Measurements from ENCODE around the gene EXOC3.

Gene EXOC3

DNA sequence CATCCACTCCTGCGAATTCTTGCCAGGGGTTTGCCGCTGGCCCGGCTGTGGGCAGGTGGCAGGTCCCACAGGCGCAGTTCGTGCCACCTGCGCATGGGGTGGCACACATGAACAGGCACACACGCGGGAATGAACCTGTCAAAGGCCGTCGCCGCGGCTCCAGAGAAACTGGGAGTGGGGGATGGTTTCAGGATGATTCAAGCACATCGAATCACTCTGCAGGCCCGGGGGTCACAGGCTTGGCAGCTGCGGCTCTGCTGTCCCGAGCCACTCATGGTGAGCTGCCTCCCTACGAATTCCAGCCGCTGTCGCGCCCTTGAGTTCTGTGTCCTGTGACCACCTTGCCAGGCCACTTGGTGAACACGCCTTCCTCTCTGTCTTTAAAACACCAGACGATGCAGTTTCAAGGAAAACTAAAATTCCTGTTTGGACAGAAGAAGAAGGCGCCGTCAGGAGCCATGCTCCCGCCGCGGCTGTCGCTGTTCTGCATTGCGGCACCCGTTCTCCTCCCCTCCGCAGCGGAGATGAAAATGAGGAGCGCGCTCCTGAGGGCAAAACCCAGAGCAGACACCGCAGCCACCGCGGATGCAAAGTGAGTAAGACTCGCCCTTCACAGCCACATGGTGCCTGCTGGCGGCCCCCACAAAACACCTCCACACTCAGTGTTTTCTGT, 15.4 kb upstream of the EXOC3 start:
- no peak for DNase-seq

DNA sequence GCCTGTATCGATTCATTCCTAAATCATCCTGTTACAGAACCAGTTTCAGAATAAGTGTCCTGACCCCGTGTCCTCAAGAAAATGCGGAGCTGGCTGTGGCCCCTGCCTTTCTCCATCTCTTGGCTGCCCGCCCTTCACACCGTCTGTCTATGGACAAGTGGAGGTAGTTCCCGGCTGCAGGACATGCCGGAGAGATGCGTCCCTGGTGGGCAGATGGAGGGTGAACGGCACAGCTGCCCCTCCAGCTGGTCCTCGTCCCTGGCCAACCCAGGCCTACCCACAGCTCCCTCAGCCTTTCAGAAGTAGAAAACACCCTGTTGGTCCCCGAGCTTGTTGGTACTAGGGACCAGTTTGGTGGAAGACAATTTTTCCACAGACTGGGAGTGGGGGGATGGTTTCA, 14.8 kb upstream of the EXOC3 start:
- no peak for DNase-seq

DNA sequence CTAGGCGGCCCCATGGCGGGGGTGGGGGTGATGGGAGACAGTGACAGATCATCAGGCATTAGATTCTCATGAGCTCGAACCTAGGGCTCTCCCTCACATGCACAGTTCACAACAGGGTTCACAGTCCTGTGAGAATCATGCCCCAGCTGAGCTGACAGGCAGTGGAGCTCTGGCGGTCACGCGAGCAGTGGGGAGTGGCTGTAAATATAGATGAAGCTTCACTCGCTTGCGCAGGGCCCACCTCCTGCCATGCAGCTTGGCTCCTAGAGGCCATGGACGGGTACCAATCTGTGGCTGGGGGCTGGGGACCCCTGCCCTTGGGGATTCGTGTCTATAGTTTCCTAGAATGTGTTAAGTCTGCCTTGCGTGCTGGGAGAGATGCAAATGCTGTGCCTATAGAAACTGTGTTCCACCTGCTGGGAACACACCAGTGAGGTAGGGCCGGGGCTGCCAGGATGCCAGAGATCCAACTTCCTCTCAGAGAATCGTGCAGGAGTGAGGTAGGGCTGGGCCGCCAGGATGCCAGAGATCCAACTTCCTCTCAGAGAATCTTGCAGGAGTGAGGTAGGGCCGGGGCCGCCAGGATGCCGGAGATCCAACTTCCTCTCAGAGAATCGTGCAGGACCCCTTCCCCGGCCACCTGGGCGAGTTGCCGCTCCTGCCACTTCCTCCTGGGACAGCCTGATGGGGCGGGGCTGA, 14.1 kb upstream of the EXOC3 start:
- no peak for DNase-seq

DNA sequence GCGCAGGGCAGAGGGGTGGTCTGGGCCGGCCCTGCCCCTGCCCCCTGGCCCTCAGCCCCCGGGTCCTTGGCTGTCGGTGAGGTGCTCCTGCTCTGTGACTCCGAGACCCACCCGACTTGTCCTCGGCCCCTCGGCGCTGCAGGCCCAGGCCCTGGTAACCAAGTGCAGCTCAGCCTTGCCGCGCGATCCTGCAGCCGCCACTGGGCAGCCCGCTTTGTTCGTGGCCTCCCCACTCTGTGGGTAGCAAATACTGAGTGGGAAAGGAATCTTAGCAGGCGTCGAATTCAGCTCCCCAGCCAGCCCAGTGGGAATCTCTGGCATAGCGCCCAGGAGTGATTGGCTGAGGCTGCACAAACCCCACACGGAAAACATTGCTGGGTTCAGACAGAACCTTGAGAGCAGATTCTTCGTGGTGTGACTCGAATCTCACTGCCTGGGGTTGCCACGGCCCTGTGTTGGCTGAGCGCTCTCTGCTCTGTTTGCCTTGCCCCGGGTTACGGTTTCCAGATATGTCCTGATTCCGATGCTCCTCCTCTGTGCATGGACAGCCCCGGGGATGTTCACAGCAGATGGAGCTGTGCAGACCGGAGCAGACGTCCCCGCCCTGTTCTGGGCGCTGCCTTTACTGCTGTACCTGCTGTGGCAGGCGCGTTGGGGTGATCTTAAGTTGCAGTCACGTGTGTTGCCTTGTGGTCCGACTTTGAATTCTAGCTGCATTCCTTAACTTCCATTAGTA, 13.4 kb upstream of the EXOC3 start:
- DNase-seq: no peak

DNA sequence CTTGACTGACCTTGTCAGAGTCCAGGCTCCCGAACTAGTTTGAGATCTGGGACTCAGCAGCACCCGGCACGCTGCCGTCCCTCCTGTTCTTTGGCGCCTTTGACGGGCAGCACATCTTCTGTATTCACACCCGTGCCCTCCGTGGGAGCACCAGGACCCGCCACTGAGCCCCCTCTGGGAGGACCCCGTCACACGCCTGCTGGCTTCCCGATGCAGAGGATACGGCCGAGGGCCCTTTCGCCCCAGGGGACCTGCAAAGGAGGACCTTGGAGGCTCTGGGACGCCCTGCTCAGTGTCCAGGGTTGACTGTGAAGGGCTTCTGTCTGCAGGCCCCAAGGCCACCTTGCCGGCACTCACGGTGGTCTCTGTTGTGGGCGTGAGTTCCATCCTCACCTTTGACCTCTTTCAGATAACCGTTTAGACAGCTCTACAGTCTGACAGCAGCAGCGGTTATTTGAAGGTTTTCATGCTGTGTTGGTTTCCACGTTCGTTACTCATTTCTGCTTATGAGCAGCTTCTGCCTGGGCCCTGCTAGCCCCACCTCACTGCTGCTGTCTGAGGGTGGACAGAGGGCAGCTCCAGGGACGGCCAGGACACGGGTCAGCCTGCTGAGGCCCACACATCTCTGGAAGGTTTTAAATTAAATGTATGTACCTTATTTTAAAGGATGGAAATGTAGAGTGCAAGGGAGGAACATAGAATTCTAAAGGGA, 12.6 kb upstream of the EXOC3 start:
- no peak for DNase-seq

DNA sequence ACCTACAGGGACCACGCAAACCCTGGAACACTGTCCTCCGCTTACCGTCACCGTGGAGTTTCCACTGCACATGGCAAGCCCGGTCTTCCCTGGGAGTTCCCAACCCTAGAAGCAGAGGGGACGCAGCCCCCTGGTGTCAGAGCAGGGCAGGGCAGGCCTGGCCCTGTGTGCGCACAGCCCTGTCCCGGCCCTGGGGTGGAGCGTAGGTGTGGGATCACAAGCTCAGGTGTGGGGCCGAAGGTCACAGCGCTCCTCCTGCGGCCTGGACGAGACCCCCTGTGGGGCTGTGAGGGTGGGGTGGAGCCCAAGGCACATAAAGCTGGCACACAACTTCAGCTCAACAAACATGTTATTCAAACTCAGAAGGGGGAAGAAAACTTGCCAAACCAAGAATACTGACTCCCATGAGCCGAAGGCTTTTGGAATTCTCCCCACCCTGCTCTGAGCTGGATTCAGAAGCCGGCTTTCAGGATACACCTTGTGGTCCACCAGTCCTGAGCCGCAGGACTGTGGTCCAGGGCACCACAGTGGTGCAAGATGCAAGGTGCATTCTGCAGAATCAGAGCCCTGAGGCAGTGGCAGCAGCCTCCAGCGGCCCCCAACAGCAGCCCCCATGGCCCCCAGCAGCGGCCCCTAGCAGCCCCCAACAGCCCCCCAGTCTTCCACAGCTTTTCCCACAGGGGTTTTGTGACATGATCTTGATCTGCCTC, 11.8 kb upstream of the EXOC3 start:
- DNase-seq: peak; percentile 13

DNA sequence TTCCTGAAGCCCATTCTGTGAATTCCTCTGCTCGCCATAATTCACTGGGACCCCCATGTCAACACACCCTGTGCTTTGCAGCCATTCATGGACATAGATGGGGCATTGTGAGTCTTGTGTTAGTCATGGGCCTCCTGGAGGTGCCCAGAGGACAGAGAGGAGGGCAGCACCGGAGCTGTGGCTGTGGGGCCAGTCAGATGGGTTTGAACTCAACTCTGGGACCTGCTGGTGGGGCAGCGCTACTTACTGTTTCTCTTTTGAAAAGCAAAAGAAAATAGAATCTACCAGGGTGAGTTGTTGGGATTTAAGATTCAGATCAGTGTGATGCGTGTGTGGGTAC, 11.3 kb upstream of the EXOC3 start:
- no peak for DNase-seq

DNA sequence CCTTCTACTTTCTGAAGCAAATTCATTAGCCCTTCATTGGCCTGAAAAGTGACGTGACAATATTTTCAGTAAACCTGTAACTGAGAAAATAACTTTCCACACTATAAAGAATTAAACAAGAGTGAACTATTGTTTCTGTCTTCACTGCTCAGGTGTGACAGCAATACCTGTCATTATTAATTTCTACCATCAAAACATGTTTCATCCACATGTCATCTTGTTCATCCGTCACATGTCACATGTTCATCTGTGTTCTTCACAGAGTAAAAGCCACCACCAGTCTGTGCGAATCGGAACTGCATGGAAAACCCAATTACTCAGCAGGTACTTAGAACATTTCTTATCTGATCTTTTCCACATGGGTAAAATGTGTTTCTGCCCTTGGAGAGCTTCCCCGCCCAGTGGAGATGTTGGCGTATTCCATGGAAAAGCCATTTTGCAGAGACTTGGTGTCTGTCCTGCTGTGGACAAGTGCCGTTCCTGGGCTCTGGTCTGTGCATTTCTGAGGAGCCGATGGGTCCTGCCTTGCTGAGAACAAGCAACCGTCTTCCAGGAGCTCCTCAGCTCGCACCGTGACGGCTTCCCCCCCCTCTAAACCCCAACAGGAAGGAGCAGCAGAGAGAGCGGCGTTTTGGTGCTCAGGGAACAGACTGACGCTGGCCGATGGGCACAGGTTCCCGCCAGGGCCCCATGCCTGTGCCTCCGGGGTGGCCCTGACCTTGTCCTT, 10.6 kb upstream of the EXOC3 start:
- DNase-seq: no peak

DNA sequence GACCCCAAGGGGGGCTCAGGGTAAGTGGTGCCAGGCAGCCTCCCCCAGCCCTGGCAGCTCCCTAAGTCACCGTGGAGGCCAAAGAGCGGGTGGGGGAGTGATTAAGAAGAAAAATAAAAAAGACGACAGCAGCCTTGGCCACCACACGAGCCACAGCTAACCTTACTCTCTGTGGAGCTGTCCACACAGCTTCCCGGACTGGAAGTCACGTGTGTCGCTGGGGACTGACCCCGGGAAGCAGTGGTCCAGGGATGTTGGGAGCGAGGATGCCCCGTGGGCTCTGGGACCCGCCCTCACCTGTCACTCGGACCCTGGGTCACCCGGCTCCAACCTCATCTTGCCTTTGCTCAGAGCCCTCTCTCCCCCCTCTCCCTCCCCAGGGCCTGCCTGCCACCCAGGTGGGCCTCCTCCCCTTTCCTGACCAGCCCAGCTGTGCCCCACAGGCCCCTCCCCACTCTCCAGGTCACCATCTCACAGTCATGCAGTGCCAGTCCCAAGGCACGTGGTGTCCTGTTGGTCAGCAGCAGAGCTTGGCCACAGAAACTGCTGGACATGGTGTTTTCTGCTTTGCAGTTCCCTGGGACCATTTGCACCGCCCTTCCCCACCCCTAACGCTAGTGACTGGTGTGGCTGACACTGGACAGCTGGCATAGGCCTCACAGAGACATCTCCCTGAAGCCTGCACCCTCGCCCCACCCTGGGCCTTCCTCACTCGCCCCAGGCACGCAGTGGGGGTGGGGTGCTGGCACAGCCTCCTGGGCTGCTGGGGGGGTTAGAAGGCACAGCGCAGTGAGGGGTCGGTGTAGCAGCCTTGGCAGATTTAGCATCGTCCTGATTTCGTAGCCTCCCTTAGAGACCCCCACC, 9.8 kb upstream of the EXOC3 start:
- no peak for DNase-seq

DNA sequence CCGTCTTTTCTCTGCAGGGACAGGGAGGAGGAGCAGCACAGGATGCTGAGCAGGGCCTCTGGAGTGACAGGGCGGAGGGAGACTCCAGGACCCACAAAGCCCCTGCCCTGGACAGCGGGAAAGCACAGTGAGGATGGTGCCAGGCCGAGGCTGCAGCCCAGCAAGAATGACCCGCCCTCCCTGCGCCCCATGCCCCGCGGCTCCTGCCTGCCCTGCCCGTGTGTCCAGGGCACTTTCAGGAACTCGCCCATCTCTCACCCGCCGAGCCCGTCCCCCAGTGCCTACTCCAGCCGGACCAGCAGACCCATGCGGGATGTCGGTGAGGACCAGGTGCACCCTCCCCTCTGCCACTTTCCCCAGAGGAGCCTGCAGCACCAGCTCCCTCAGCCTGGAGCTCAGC, 9.1 kb upstream of the EXOC3 start:
- DNase-seq: no peak

DNA sequence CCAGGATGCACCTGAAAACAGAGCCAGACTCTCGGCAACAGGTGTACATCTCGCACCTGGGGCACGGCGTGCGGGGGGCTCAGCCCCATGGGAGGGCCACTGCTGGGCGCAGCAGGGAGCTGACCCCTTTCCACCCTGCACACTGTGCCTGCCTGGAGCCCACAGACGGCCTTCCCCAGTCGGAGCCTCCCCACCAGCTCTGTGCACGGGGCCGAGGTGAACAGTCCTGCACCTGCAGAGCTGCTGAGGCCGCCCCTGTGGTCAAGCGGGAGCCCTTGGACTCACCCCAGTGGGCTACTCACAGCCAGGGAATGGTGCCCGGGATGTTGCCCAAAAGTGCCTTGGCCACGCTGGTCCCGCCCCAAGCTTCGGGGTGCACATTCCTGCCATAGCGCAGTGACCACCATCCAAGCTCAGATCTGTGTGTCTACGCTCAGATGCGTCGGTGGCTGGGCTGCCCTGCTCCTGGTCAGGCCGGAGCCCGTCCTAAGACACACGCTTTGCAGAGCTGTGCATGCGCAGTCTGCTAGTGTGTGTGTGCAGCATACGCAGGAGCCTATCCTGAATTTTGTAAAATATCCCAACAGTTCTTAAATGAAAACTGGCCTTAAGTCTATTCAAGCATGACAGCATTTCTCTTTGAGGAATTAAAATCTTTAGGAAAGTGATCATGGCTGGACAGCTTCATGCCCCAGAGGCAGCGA, 8.4 kb upstream of the EXOC3 start:
- DNase-seq: no peak

DNA sequence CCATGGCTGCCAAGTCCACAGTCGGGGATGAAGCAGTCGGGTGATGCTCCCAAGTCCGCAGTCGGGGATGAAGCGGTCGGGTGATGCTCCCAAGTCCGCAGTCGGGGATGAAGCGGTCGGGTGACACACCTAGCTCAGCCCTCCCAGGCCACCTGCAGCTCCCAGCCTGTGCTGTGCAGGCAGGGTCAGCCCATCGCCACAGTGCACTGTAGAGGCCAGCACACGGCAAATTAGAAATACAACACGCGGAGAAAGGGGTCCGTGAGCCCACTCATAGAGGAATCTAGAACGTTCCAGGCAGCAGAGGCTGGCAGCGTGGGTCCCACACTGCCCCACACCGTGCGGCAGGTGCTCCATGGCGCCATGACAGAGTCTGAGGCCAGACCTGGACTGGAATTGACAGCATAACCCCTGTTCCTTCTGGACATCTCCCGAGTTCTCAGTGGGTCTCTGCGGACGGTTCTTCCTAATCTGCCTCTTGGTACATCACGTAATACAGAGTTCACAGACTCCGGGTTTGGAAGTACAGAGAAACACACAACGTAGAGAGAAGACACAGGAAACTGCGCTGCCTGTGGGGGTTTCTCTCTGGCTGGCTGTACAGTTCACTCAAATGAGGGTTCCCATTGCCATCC, 7.7 kb upstream of the EXOC3 start:
- no peak for DNase-seq

DNA sequence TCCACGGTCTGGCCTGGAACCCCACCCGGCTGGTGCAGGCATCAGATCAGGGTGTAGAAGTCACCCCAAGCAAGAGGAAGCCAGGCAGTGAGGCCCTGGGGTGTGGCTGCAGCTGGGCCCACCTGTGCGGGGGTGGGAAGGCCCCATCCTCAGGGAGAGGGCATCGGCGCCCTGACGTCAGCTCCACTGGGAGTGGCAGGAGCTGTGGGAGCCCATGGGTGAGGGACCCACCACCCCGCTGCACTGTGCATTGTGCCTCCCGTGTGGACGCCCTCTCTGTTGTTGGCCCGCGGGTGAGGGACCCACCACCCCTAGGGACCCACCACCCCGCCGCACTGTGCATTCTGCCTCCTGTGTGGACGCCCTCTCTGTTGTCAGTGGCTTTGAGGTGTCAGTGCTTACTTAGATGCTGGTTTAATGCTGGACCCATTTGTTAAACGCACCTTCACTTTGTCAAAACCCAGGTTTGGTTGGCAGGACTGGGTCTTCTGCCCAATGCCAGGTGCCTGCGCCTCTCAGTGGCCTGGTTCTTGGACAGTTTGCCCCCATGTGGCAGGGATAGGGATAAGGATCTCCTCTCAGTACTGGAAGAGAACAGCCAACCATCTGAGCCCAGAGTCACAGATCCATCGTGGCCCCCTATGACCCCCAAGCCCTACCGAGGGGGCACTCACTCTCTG, 6.9 kb upstream of the EXOC3 start:
- DNase-seq: no peak

DNA sequence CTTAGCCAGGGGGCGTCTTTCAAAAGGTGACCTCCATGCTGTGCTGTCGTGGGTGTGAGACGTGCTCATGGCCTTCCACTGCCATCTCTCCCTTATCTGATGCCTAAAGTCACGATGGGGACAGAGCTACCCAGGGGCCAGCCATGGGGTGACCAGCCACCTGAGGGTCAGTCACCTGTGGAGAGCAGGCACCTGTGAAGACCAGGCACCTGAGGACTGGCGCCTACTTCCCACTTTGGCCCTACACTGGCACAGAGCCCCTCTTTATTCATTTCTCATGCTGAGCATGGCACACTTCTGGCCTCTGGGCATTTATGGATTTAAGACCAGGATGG, 6.4 kb upstream of the EXOC3 start:
- no peak for DNase-seq

DNA sequence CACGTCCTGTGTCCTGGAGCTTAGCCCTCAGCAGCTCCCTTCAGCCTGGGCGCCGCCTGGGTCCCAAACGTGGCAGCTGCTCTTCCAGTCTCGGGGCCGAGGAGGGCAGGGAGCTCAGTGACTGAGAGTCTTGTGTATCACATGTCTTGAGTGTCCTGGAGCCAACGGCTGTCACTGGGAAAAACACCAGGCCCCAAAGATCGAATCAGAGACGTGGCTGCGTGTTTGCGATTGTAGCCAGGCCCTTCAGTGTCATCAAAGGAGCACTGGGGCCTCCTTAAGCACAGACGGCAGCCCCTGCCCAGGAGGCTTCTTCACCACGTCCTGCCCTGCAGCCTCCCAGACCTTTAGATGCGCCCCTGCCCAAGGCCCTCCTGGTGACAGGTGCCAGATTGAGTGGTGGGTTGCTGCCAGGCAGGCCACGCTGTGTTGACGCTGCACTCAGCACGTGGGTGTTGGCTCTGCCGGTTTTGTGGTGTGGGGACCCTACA, 5.7 kb upstream of the EXOC3 start:
- no peak for DNase-seq

DNA sequence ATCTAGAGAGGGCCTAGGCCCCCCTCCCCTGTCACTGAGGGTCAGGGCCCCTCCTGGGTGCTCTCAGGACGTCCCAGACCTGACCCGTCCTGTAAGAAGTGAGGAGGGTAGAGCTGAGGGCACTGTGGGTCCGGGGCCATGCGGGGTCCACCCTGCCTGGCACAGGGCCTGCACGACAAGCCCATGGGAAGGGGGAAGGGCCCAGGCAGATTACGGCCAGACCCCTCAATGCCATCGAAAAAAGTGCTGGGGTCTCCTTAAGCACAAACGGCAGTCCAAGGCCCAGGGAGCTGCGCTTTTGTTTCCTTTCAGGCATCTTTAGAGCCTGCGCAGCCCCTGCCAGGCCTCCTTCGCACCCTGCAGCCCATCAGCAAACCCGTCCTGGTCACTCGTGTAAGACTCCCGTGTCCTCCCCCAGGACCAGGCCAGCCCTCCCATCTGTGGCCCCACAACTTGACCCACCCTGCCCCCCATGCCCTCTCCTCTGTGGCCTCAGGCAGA, 4.4 kb upstream of the EXOC3 start:
- no peak for DNase-seq

DNA sequence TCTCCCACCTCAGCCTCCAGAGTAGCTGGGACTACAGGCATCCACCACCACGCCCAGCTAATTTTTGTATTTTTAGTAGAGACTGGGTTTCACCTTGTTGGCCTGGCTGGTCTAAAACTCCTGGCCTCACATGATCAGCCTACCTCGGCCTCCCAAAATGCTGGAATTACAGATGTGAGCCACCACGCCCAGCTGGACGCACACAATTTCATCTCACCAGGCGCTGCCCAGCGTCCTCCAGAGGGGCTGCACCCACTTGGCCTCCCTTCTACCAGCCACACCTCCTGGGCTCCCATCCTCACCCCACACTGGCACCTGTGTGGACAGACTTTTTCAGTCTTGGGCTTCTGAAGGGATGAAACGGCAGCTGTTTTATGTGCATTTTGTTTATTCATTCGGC, 3.8 kb upstream of the EXOC3 start:
- DNase-seq: no peak

DNA sequence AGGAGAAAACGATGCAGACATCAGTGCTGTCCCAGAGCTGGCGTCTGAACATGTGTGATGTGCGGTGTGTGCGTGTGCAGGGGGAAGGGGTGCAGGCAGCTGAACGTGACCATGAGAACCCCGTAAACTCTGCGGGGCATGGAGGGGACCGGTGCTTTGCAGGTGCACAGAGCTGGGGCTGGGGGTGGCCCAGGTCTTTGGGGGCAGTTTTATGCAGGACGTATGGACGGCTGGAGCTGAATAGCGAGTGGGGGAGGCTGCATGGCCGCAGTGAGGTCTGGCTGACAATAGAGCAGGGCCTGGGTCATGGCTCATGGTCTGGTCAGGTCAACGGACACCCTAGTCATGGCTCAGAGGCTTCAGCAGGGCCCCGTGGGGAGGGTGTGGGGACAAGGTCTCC, 3.3 kb upstream of the EXOC3 start:
- DNase-seq: no peak
